ENCODE results near the gene EDC4.

EDC4 gene

GRCh38 chr16:67879936-67880335, 7.1 kb downstream of the EDC4 start (continued):
- TF ChIP-seq PATZ1 (CRISPR knock-in tag; IDR thresholded peaks at IDR 0.05; ENCODE audit: borderline replicate concordance): no peak

GRCh38 chr16:67880584-67880983, 7.7 kb downstream of the EDC4 start:
- TF ChIP-seq PATZ1 (CRISPR knock-in tag; IDR thresholded peaks at IDR 0.05; ENCODE audit: borderline replicate concordance): no peak
- TF ChIP-seq ZC3H10 (CRISPR knock-in tag; IDR thresholded peaks at IDR 0.05): no peak
- no peak for TF ChIP-seq ZNF70 (CRISPR knock-in tag; IDR thresholded peaks at IDR 0.05)
- no peak for ATAC-seq

- TF ChIP-seq ISL1 (CRISPR knock-in tag; IDR thresholded peaks at IDR 0.05): no peak
- TF ChIP-seq POU6F1 (CRISPR knock-in tag; IDR thresholded peaks at IDR 0.05; ENCODE audit: borderline replicate concordance, low read depth): no peak
- no peak for TF ChIP-seq GLIS3 (CRISPR knock-in tag; IDR thresholded peaks at IDR 0.05)
- TF ChIP-seq BACH2 (CRISPR knock-in tag; IDR thresholded peaks at IDR 0.05; ENCODE audit: borderline replicate concordance): no peak
- no peak for TF ChIP-seq CSDC2 (CRISPR knock-in tag; IDR thresholded peaks at IDR 0.05)
- no peak for TF ChIP-seq ZNF565 (CRISPR knock-in tag; conservative IDR thresholded peaks at IDR 0.05; ENCODE audit: low read depth)
- TF ChIP-seq ZC3H10 (CRISPR knock-in tag; IDR thresholded peaks at IDR 0.05): no peak
- no peak for TF ChIP-seq ZFP30 (CRISPR knock-in tag; IDR thresholded peaks at IDR 0.05)
- ATAC-seq: no peak
Measured at GRCh38 chr16:67881621-67882161, 8.8 kb downstream of the EDC4 start.

- no peak for TF ChIP-seq TSHZ2 (CRISPR knock-in tag; IDR thresholded peaks at IDR 0.05)
- no peak for TF ChIP-seq ESRRG (CRISPR knock-in tag; IDR thresholded peaks at IDR 0.05)
- no peak for TF ChIP-seq SNAI2 (CRISPR knock-in tag; IDR thresholded peaks at IDR 0.05)
- no peak for TF ChIP-seq ZFP30 (CRISPR knock-in tag; IDR thresholded peaks at IDR 0.05)
- no peak for TF ChIP-seq GLIS3 (CRISPR knock-in tag; IDR thresholded peaks at IDR 0.05)
- TF ChIP-seq ZFP3 (CRISPR knock-in tag; IDR thresholded peaks at IDR 0.05): no peak
- TF ChIP-seq OSR1 (CRISPR knock-in tag; IDR thresholded peaks at IDR 0.05): no peak
- TF ChIP-seq CSDC2 (CRISPR knock-in tag; IDR thresholded peaks at IDR 0.05): no peak
- TF ChIP-seq BACH2 (CRISPR knock-in tag; IDR thresholded peaks at IDR 0.05; ENCODE audit: borderline replicate concordance): no peak
- TF ChIP-seq ZNF8 (CRISPR knock-in tag; IDR thresholded peaks at IDR 0.05): no peak
- TF ChIP-seq TOX (CRISPR knock-in tag; IDR thresholded peaks at IDR 0.05; ENCODE audit: borderline replicate concordance): no peak
- no peak for TF ChIP-seq ZC3H10 (CRISPR knock-in tag; IDR thresholded peaks at IDR 0.05)
- no peak for TF ChIP-seq ZNF70 (CRISPR knock-in tag; IDR thresholded peaks at IDR 0.05)
- TF ChIP-seq PPARA (CRISPR knock-in tag; IDR thresholded peaks at IDR 0.05; ENCODE audit: borderline replicate concordance): no peak
- no peak for TF ChIP-seq TCF4 (CRISPR knock-in tag; IDR thresholded peaks at IDR 0.05; ENCODE audit: borderline replicate concordance)
- no peak for TF ChIP-seq ZNF565 (CRISPR knock-in tag; conservative IDR thresholded peaks at IDR 0.05; ENCODE audit: low read depth)
- TF ChIP-seq POU6F1 (CRISPR knock-in tag; IDR thresholded peaks at IDR 0.05; ENCODE audit: borderline replicate concordance, low read depth): no peak
- no peak for TF ChIP-seq CREB5 (CRISPR knock-in tag; IDR thresholded peaks at IDR 0.05; ENCODE audit: low read depth)
- no peak for TF ChIP-seq ARNTL (CRISPR knock-in tag; IDR thresholded peaks at IDR 0.05; ENCODE audit: borderline replicate concordance, low read depth)
- ATAC-seq: no peak
Measured at GRCh38 chr16:67882374-67883145, 9.7 kb downstream of the EDC4 start.
